ENCODE measurements around the gene KIF15.

Gene KIF15

DNA sequence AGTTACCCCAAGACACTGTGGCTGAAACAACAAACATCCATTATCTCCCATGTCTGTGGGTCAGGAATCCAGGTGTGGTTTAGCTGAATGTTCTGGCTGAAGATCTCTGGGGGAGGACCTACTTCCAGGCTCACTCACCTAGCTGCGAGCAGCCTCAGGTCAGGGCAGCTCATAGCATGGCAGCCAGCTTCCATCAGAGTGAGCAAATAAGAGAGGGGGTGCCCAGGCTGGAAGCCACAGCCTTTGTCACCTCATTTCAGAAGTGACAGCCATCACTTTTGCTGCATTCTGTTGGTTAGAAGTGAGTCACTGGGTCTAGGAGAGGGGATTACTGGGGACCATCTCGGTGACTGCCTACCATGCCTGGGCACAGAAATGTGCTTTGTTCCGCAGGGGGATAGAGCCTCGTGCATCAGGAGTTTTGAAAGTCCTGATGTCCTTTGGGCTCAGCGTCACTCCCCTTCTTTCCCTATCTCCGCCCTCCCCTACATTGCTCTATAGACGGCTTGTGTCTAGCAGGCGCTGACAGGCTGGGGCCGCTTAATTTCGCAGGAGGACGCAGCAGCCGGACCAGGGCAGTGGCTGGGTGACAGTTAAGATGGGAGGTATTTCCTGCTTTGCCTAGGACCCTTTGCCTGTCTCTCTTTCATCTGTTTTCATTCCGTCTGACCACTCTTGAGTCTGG lies 138.2 kb downstream of the KIF15 start:
- no peak overlapping the region for H3K4me3 ChIP-seq (ENCODE audit: control insufficient read depth, low read depth, low read length)
- no peak for DNase-seq (ENCODE audit: low read depth)
- TF ChIP-seq, protein P1, sequence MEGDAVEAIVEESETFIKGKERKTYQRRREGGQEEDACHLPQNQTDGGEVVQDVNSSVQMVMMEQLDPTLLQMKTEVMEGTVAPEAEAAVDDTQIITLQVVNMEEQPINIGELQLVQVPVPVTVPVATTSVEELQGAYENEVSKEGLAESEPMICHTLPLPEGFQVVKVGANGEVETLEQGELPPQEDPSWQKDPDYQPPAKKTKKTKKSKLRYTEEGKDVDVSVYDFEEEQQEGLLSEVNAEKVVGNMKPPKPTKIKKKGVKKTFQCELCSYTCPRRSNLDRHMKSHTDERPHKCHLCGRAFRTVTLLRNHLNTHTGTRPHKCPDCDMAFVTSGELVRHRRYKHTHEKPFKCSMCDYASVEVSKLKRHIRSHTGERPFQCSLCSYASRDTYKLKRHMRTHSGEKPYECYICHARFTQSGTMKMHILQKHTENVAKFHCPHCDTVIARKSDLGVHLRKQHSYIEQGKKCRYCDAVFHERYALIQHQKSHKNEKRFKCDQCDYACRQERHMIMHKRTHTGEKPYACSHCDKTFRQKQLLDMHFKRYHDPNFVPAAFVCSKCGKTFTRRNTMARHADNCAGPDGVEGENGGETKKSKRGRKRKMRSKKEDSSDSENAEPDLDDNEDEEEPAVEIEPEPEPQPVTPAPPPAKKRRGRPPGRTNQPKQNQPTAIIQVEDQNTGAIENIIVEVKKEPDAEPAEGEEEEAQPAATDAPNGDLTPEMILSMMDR (conservative IDR thresholded peaks at IDR 0.05; ENCODE audit: control insufficient read depth, insufficient read depth, low read depth, low read length): no peak

DNA sequence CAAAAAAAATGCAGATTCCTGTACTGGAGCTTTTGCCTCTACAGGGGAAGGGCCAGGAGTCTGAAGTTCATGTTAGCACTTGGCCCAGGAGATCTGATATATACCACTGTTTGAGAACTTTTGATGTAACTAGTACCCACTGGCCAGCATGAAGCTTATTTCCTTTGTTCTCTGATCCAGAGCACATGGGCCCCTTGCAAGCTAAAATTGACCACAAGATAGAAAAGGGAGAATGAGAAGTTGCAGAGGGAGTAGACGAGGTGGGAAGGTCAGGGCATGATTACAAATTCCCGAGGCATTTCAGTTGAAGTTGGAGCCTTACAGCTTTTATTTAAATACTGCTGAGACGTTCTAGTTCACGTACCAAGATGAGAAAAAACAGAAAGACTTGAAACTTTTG lies 141.0 kb downstream of the KIF15 start:
- TF ChIP-seq, protein P1 (conservative IDR thresholded peaks at IDR 0.05; ENCODE audit: control insufficient read depth, insufficient read depth, low read depth, low read length): no peak
- no peak overlapping the region for H3K4me3 ChIP-seq (ENCODE audit: control insufficient read depth, low read depth, low read length)
- DNase-seq (ENCODE audit: low read depth): no peak

Data from fibroblast of mammary gland (primary cell).